GM18870 (cell line): ENCODE results near the gene PRR33.
"Not testable (repeated sequence)": the region's sequence is repeated elsewhere in the genome, so short reads cannot be mapped to it uniquely, and the experiment has no call there.

Experiments used
- ATAC-seq: cut with Tn5 transposase; IDR thresholded peaks from one replicate; pipeline ENCODE4 v1.9.1; 2021; ENCODE audit warnings: moderate library complexity; ENCODE audit not compliant: unreplicated experiment

PRR33 gene

GRCh38 chr11:1890856-1891830 is 552 bp downstream of the PRR33 start:
- ATAC-seq: no peak

DNA sequence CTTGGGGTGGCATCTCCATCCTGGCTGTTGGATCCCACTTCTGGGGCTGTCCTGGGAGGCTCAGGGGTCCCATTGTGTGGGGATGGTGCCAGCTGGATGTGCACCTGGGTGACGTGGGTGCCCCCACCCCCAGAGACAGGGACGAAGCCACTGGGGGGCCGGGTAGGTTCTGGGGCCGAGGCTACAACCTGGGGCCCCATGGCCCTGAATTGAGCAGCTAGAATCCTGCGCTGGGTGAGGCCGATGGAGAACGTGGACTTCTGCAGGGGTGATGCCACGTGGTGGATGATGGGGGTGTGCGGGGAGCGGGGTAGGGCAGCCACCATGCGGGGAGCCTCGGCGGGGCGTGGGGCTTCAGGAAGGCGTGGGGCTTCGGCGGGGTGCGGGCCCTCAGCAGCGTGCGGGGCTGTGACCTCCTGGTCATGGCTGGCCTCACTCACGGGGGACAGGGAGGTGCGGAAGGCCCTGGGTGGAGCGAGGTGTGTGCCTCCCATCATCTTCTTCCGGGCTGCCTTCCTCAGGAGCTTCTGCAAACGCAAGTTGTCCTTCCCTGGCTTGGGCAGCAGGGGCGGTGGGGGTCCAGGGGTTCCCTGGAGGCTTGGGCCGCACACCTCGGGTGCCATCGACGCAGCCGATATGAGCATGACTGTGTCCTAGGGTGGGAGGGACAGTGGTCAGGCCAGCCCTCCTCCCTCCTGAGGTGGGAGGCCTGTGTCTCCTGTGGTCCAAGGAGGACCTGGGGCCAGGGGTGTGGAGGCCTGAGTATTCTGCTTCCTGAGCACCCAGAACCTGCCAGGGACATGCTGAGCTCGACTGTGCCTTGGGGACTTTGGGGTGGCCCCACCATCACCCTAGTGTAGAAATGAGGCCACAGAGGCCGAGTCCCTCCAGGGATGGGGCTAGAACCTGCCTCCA is 1.5 kb downstream of the PRR33 start:
- ATAC-seq: no peak

DNA sequence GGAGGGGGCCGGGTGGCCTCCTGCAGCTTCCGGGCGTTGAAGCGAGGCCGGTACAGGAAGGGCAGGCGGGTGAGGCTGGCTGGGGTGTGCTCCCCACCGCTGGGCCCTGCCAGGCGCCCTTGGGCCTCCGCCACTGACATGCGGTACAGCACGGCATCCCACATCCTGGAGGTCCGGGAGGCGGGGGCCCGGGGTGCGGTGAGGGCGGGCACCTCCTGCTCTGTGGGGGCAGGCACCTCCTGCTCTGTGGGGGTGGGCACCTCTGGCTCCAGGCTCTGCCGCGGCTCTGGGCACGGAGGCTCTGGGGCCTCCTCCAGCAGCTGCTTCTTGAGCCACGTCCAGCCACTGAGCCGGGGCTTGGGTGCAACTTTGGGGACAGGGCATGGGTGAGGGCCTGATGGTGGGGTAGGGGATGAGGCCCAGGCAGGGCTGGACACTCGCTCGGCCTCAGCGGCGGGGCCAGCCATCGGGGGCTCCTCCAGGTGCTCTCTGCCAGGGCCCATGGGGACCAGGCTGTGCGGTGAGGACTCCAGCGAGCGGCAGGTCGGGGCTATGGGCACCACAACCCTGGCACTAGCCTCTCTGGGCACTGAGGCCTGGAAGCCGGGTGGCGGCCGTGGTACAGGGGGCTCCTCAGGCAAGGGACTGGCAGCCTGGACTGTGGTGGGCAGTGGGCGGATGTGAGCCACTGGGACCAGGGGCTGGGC is 2.3 kb downstream of the PRR33 start:
- no peak for ATAC-seq

GRCh38 chr11:1888811-1889210 is 2.9 kb downstream of the PRR33 start:
- no peak for ATAC-seq

- ATAC-seq: no peak
Observed at GRCh38 chr11:1888347-1888753, 3.3 kb downstream of the PRR33 start.

DNA sequence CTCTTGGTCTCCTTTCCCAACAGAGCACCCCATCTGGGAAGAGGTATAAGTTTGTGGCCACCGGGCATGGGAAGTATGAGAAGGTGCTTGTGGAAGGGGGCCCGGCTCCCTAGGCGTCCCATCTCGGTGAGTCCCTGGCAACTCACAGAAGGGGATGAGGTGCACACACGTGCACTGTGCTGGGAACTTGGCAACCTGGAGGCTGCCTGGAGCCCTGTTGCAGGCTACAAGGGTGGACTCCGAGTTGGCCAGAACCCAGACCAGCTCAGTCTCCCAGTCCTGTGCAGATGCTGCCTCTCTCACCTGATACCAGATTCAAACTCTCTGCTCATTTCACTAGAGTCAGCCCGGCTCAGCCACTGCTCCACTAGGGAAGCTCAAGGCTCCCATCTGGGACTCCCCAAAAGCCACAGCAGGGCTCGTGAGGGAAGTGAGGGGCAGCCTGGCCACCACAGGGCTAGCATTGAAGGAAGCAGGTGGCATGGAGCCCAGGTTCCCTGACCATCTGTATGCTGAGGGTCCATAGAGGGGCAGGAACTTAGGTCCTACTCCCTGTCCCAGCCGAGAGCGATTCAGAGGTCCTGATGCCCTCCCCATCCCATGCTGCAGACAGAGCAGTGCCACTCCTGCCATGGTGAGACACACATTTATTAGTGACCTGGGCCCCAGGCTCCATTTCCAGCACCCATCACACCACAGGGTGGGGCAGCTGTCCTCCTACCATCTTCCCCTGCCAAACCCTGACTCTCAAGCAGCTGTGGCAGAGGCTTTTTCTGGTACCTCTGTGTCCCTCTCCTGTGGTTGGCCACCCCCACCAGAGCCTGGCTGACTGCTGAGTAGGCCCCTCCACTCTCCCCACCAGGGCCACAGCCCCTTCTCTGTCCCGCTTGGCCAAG is 4.0 kb downstream of the PRR33 start:
- ATAC-seq: no peak

DNA sequence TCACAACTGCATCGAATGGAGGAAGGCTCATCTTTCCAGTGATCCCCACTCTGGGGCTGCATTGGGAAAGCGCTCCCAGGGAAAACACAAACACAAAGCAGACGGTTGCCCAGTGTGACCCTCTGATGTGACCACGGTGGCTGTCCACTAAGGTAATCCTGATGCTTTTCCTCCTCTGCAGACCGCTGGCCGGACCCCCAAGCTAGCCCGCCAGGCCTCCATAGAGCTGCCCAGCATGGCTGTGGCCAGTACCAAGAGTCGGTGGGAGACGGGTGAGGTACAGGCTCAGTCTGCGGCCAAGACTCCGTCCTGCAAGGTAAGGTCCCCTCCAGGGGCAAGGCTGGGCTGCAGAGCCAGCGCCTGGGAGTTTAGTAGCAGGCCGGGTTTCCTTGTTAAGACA is 5.1 kb downstream of the PRR33 start:
- not testable (repeated sequence) for ATAC-seq

DNA sequence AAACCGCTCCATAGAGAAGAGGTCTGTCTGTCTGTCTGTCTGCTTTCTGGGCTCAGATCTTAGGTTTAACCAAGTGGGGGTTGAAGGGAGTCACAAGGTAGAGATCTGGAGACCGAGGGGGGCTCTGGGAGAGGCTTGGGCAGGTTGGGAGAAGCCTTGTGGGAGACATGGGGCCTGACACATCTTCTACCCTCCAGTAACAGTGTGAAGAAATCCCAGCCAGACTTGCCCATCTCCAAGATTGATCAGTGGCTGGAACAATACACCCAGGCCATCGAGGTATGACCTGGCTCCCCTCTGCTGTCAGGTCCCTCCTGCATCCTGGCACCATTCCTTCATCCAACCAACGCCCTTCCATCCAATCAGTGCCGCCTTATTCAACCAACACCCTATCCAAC is 7.4 kb downstream of the PRR33 start:
- no peak for ATAC-seq

DNA sequence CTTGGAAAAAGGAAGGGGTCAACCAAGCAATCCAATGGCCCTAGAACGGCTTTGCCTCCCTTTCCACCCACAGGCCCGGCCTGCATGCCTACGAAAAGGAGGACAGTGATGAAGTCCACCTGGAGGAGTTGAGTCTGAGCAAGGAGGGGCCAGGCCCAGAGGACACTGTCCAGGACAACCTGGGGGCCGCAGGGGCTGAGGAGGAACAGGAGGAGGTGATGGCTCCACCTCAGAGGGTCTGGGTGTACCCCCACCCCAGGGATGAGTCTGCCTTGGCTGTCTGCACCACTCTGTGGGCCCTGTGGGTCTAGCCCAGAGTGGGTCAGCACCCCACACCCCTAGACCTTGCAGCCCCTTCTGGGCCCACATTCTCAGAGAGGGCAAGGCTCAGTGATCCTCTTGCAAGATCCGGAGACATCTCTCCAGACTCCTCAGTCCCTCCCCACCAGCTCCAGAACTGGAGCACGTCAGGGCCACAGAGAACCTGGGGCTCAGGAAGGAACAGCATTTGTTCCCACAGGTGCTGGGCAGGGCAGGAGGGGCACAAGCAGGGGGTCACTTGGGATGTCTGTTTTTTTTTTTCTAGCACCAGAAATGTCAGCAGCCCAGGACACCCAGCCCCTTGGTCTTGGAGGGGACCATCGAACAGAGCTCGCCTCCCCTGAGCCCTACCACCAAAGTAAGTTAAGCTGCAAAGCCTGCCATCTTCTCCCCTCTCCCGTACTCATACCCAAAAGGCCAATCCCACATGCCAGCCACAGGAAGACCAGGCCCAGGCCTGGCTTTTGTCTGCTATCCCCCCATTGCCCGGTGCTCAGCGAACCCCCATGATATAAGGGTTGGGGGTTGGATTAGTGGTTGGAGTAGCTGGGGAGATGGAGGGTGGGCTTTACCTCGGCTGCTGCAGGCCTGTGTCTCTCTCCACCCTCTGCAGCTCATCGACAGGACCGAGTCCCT is 8.1 kb downstream of the PRR33 start:
- no peak for ATAC-seq

- no peak for ATAC-seq
Observed at GRCh38 chr11:1882265-1883238, 9.1 kb downstream of the PRR33 start.

GRCh38 chr11:1881442-1882264 is 10.0 kb downstream of the PRR33 start:
- no peak for ATAC-seq

GRCh38 chr11:1880746-1881441 is 10.8 kb downstream of the PRR33 start:
- no peak for ATAC-seq

GRCh38 chr11:1879941-1880720 is 11.6 kb downstream of the PRR33 start:
- ATAC-seq: no peak

DNA sequence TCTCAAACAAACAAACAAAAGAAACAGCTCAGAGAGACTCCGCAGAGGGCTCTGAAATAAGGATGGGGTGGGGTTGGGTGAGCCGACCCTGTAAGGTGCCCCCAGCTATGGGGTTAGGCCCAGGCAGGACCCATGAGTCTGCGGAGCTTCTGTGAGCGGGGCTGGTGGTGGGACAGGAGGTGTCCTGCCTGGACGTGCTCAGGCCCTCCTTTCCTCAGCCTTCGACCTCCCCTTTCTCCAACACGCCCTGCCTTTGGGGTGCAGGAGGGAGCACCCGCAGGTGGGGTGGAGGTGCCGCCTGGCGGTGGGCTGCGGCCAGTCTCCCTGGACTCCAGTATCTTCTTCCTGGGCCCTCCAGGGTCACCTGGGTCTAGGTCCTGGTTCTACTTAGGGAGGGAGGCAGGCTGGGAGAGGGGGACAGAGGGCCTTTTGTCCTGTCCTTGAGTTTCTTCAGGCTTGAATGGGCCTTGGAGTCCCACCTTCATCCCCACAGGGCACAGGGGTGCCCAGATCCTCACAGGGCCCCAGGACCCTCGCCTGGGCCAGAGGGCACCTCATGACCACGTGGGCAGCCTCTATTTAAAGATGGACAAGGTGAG is 12.3 kb downstream of the PRR33 start:
- ATAC-seq: no peak
